H9 (cell line): ENCODE data around the gene CLEC16A. TPM values are rescaled to one million over a fixed set of nuclear protein-coding genes. Genes with fewer than 3 reads are reported as not detected.

Experiments used
- DNase-seq: peaks from one replicate; pipeline ENCODE4 v3.0.0-alpha.2; 2017
- H2AFZ ChIP-seq: one replicate; pipeline ENCODE4 v1.6.1; 2013; ENCODE audit warnings: mild to moderate bottlenecking, low read length, control low read depth, moderate library complexity
- H2AK5ac ChIP-seq: 2 replicates; pipeline ENCODE4 v1.6.1; 2013; ENCODE audit warnings: low read length, control low read depth, mixed read lengths; ENCODE audit not compliant: insufficient read length
- H2BK120ac ChIP-seq: one replicate; pipeline ENCODE4 v1.6.1; 2013; ENCODE audit warnings: low read depth, mild to moderate bottlenecking, low read length, control low read depth, inconsistent platforms; ENCODE audit not compliant: poor library complexity, severe bottlenecking
- H2BK12ac ChIP-seq: 2 replicates; pipeline ENCODE4 v1.6.1; 2013; ENCODE audit warnings: low read length, control low read depth, mixed read lengths, low read depth; ENCODE audit not compliant: insufficient read length
- H2BK15ac ChIP-seq: 2 replicates; pipeline ENCODE4 v1.6.1; 2013; ENCODE audit warnings: low read depth, low read length, control low read depth
- H2BK20ac ChIP-seq: one replicate; pipeline ENCODE4 v1.6.1; 2013; ENCODE audit warnings: low read depth, mild to moderate bottlenecking, low read length, control low read depth, inconsistent platforms; ENCODE audit not compliant: poor library complexity, severe bottlenecking
- H2BK5ac ChIP-seq: 2 replicates; pipeline ENCODE4 v1.6.1; 2013; ENCODE audit warnings: low read length, control low read depth, mixed read lengths; ENCODE audit not compliant: insufficient read length
- H3K14ac ChIP-seq: 2 replicates; pipeline ENCODE4 v1.6.1; 2013; ENCODE audit warnings: low read length, control low read depth; ENCODE audit not compliant: insufficient read depth
- H3K18ac ChIP-seq: 2 replicates; pipeline ENCODE4 v1.6.1; 2013; ENCODE audit warnings: low read depth, mild to moderate bottlenecking, mixed read lengths, low read length, control low read depth; ENCODE audit not compliant: insufficient read length
- H3K23ac ChIP-seq: 2 replicates; pipeline ENCODE4 v1.6.1; 2013; ENCODE audit warnings: low read length, control low read depth, mixed read lengths, low read depth; ENCODE audit not compliant: insufficient read length
- H3K23me2 ChIP-seq: 2 replicates; pipeline ENCODE4 v1.6.1; 2013; ENCODE audit warnings: low read depth, mild to moderate bottlenecking, mixed read lengths, low read length, control low read depth; ENCODE audit not compliant: insufficient read length, poor library complexity, severe bottlenecking
- H3K27ac ChIP-seq: 2 replicates; pipeline ENCODE4 v1.5.1; 2013; ENCODE audit warnings: low read length, control low read depth, mixed read lengths, low read depth; ENCODE audit not compliant: insufficient read length
- H3K27me3 ChIP-seq: 2 replicates; pipeline ENCODE4 v1.6.1; 2013; ENCODE audit warnings: low read length, control low read depth, inconsistent platforms; ENCODE audit not compliant: insufficient read depth
- H3K4ac ChIP-seq: 2 replicates; pipeline ENCODE4 v1.6.1; 2013; ENCODE audit warnings: low read depth, mild to moderate bottlenecking, control low read depth, inconsistent platforms, low read length, moderate library complexity
- H3K4me1 ChIP-seq: 2 replicates; pipeline ENCODE4 v1.6.1; 2013; ENCODE audit warnings: low read length, control low read depth, inconsistent platforms; ENCODE audit not compliant: insufficient read depth
- H3K4me2 ChIP-seq: 2 replicates; pipeline ENCODE4 v1.6.1; 2013; ENCODE audit warnings: low read length, control low read depth, mixed read lengths; ENCODE audit not compliant: insufficient read length, insufficient read depth
- H3K56ac ChIP-seq: 2 replicates; pipeline ENCODE4 v1.6.1; 2013; ENCODE audit warnings: low read depth, mild to moderate bottlenecking, mixed read lengths, low read length, control low read depth; ENCODE audit not compliant: insufficient read length
- H3K79me1 ChIP-seq: 2 replicates; pipeline ENCODE4 v1.6.1; 2013; ENCODE audit warnings: low read depth, mild to moderate bottlenecking, moderate library complexity, low read length, control low read depth, inconsistent platforms; ENCODE audit not compliant: insufficient read depth, poor library complexity, severe bottlenecking
- H3K79me2 ChIP-seq: 2 replicates; pipeline ENCODE4 v1.6.1; 2013; ENCODE audit warnings: low read length, control low read depth, inconsistent platforms; ENCODE audit not compliant: insufficient read depth
- H3K9ac ChIP-seq: 2 replicates; pipeline ENCODE4 v1.6.1; 2013; ENCODE audit warnings: low read length, control low read depth, mixed read lengths; ENCODE audit not compliant: insufficient read length; ENCODE audit errors: extremely low read depth
- H3K9me3 ChIP-seq: one replicate; pipeline ENCODE4 v1.6.1; 2013; ENCODE audit warnings: low read depth, low read length, inconsistent platforms; ENCODE audit not compliant: control insufficient read depth
- H3T11ph ChIP-seq: one replicate; pipeline ENCODE4 v1.6.1; 2013; ENCODE audit warnings: mild to moderate bottlenecking, low read length, control low read depth, inconsistent platforms
- H4K20me1 ChIP-seq: one replicate; pipeline ENCODE4 v1.6.1; 2013; ENCODE audit not compliant: control insufficient read depth, insufficient read length, insufficient read depth
- H4K5ac ChIP-seq: 2 replicates; pipeline ENCODE4 v1.6.1; 2013; ENCODE audit warnings: low read depth, mild to moderate bottlenecking, mixed read lengths, low read length, control low read depth; ENCODE audit not compliant: insufficient read length
- H4K8ac ChIP-seq: replicated peaks from 2 replicates; pipeline ENCODE4 v1.6.1; 2013; ENCODE audit warnings: low read length, control low read depth, mixed read lengths, low read depth; ENCODE audit not compliant: insufficient read length
- H4K91ac ChIP-seq: 2 replicates; pipeline ENCODE4 v1.6.1; 2013; ENCODE audit warnings: low read depth, mild to moderate bottlenecking, moderate library complexity, mixed read lengths, low read length, control low read depth; ENCODE audit not compliant: insufficient read length
- H3K27ac Mint-ChIP-seq, 3 experiments: 2 replicates in 2 of 3; 3 replicates in 1 of 3; pipeline ENCODE4 v1.8.0; 2020 to 2021; ENCODE audit warnings: mixed read lengths in 3 of 3, mild to moderate bottlenecking in 1 of 3, moderate library complexity in 1 of 3
- H3K27me3 Mint-ChIP-seq: 2 replicates; pipeline ENCODE4 v1.8.0; 2021; ENCODE audit warnings: low read depth, mild to moderate bottlenecking, moderate library complexity, mixed read lengths
- H3K36me3 Mint-ChIP-seq, 3 experiments: 2 replicates in 2 of 3; 3 replicates in 1 of 3; pipeline ENCODE4 v1.8.0; 2020 to 2021; ENCODE audit warnings: low read depth in 3 of 3, mixed read lengths in 3 of 3; ENCODE audit not compliant: insufficient read depth in 1 of 3
- H3K4me1 Mint-ChIP-seq, 2 experiments: 2 replicates each; pipeline ENCODE4 v1.8.0; 2020; ENCODE audit warnings: mixed read lengths in 2 of 2
- H3K4me3 Mint-ChIP-seq, 2 experiments: 2 replicates in 1 of 2; 3 replicates in 1 of 2; pipeline ENCODE4 v1.8.0; 2020 to 2021; ENCODE audit warnings: mild to moderate bottlenecking in 2 of 2, mixed read lengths in 2 of 2, moderate library complexity in 1 of 2
- H3K9me3 Mint-ChIP-seq, 2 experiments: 2 replicates in 1 of 2; 3 replicates in 1 of 2; pipeline ENCODE4 v1.8.0; 2020; ENCODE audit warnings: mild to moderate bottlenecking in 2 of 2, mixed read lengths in 2 of 2, moderate library complexity in 1 of 2
- CTCF ChIP-seq: fragments of 200-600 bp; sonication (generic); conservative IDR thresholded peaks from 3 replicates; pipeline ENCODE4 v1.8.0; 2021; ENCODE audit warnings: antibody characterized with exemption, mild to moderate bottlenecking
- WGBS: extraction: QIAGEN DNeasy Blood & Tissue Kit; methylation state at CpG from one replicate; pipeline ENCODE4 v1.1.7; 2013; ENCODE audit warnings: missing lambda C conversion rate, low lambda C conversion rate, mixed read lengths; ENCODE audit not compliant: insufficient read length; ENCODE audit errors: extremely low coverage; 5-methylcytosine and 5-hydroxymethylcytosine counted together
- long read RNA-seq: library from polyadenylated mRNA; unstranded; transcript quantifications from one replicate; pipeline ENCODE4 v2.0.0, GENCODE V29; 2020
- total RNA-seq: library from RNA; stranded (reverse); gene quantifications from 2 replicates; pipeline ENCODE4 v1.2.1, GENCODE V29; 2021

Gene CLEC16A
- 14.6 and 15.2 TPM in 2 replicates for total RNA-seq
- long read RNA-seq, partial matches to known transcripts = 25 of 49 reads
- long read RNA-seq, other reads (novel, unspliced or antisense) = 21 of 49 reads

DNA sequence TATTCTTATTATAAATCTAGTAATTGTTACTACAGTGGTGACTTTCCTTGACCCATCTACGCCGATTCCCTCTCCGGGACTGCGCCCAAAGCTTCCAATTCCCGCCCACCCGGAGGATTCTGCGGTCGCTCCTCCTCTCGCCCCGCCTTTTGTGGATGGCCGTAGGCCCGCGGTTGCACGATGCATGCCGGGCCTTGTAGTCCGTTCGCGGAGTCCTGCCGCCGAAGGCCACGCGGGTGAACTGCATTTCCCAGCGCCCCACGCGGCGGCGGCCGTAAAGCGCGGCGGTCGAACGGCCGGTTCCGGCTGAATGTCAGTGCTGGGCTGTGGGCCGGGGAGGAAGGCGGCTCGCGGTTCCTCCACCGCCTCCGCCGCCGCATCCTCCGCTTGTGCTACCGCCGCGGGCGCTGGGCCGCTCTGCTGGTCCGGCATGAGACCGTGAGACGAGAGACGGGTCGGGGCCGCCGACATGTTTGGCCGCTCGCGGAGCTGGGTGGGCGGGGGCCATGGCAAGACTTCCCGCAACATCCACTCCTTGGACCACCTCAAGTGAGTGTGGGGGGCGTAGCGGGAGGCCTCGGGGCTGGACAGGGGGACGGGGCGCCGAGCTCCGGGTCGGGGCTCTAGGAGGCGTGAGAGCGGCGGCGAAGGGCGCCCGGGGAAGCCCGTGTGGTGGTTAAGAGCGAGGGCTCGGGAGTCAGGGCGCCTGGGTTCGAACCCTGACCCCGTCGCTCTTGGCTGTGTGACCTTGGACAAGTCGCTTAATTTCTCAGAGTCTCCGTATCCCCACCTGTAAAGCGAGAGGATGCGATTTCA is at the start of gene CLEC16A:
Gene CLEC16A (plus strand): TSS at position 316 of the 816 bp plus-strand sequence. CDS start 154 bp downstream, at position 470.
- no peak for TF ChIP-seq CTCF
- Histone ChIP-seq H4K5ac (no peak within 1 kb of the TSS), H3K23ac (no peak within 1 kb of the TSS), H2BK12ac (no peak within 1 kb of the TSS), H2BK5ac (no peak within 1 kb of the TSS), H3K9me3 (no peaks in the 10 kb centered on the region), H4K91ac (no peak within 1 kb of the TSS), H2AFZ (no peak within 1 kb of the TSS), H3K27me3 (no peaks in the 10 kb centered on the region), H3K9ac (no peak within 1 kb of the TSS), H2AK5ac (no peak within 1 kb of the TSS), H2BK15ac (no peak within 1 kb of the TSS), H3K27ac (no peak within 1 kb of the TSS), H3T11ph (no peak within 1 kb of the TSS), H3K18ac (no peak within 1 kb of the TSS), H3K23me2 (peaks cover 11% of the 10 kb centered on the region), H3K4ac (no peak within 1 kb of the TSS), H3K4me1 (peaks cover 18% of the 10 kb centered on the region; the same call in 1 of the 2 replicates), H2BK120ac (no peak within 1 kb of the TSS), H3K4me2 (peak within 1 kb of the TSS; percentile 85), H4K20me1 (no peaks in the 10 kb centered on the region), H3K14ac (no peak within 1 kb of the TSS; the same call in 1 of the 2 replicates), H3K79me1 (peaks cover 2% of the 10 kb centered on the region), H3K56ac (no peak within 1 kb of the TSS), H4K8ac (no peak within 1 kb of the TSS), H3K79me2 (no peaks in the 10 kb centered on the region; the same call in 1 of the 2 replicates), H2BK20ac (no peak within 1 kb of the TSS)
- peak; percentile 97 for DNase-seq
- Mint-ChIP-seq H3K27ac (peak within 1 kb of the TSS in 2 of 3 experiments; percentile 31 to 34; a peak in 1 of 7 replicates), H3K4me1 (peaks cover 64 to 73% of the 10 kb centered on the region in 2 experiments), H3K9me3 (no peaks in the 10 kb centered on the region), H3K27me3 (no peaks in the 10 kb centered on the region; the same call in 1 of the 2 replicates), H3K4me3 (peak within 1 kb of the TSS; percentile 87 to 95), H3K36me3 (peaks cover 3 to 7% (median 4%) of the 10 kb centered on the region in 3 experiments; a peak in 6 of 7 replicates)
- WGBS = no CpG with 5 or more reads among the region's 86 CpGs
